NCI-H748 treated with DMSO at 0.1 percent for 48 hours (cell line): ENCODE results near the gene BNC2.

ENCODE experiments used
- DNase-seq: peaks from one replicate; lab custom pipeline; 2025; lab: John Stamatoyannopoulos, UW

Gene BNC2

GRCh38 chr9:16413509-16414016 is 456.9 kb downstream of the BNC2 start:
- DNase-seq = no peak

GRCh38 chr9:16412740-16413139 is 457.7 kb downstream of the BNC2 start:
- no peak for DNase-seq

- DNase-seq = no peak
Measured at GRCh38 chr9:16411311-16411710, 459.2 kb downstream of the BNC2 start.

- DNase-seq = no peak
Measured at GRCh38 chr9:16410601-16411280, 459.7 kb downstream of the BNC2 start.

GRCh38 chr9:16407617-16408016 is 462.9 kb downstream of the BNC2 start:
- no peak for DNase-seq

- no peak for DNase-seq
Measured at GRCh38 chr9:16406526-16407225, 463.8 kb downstream of the BNC2 start.

- DNase-seq = no peak
Measured at GRCh38 chr9:16405421-16405820, 465.0 kb downstream of the BNC2 start.

- DNase-seq = no peak
Measured at GRCh38 chr9:16401701-16402100, 468.8 kb downstream of the BNC2 start.

- DNase-seq = no peak
Measured at GRCh38 chr9:16398691-16399090, 471.8 kb downstream of the BNC2 start.

GRCh38 chr9:16396389-16396788 is 474.1 kb downstream of the BNC2 start:
- DNase-seq = no peak

- no peak for DNase-seq
Measured at GRCh38 chr9:16391369-16391768, 479.1 kb downstream of the BNC2 start.

GRCh38 chr9:16387382-16387781 is 483.1 kb downstream of the BNC2 start:
- DNase-seq = no peak

- no peak for DNase-seq
Measured at GRCh38 chr9:16386827-16387077, 483.7 kb downstream of the BNC2 start.

GRCh38 chr9:16386007-16386826 is 484.3 kb downstream of the BNC2 start:
- no peak for DNase-seq

- no peak for DNase-seq
Measured at GRCh38 chr9:16385590-16385989, 484.9 kb downstream of the BNC2 start.

GRCh38 chr9:16384993-16385392 is 485.5 kb downstream of the BNC2 start:
- DNase-seq = no peak

- no peak for DNase-seq
Measured at GRCh38 chr9:16377311-16377710, 493.2 kb downstream of the BNC2 start.

GRCh38 chr9:16371306-16371705 is 499.2 kb downstream of the BNC2 start:
- DNase-seq = no peak

GRCh38 chr9:16370647-16371046 is 499.8 kb downstream of the BNC2 start:
- DNase-seq = no peak

GRCh38 chr9:16369427-16369826 is 501.0 kb downstream of the BNC2 start:
- peak; percentile 36 for DNase-seq

- peak; percentile 96 for DNase-seq
Measured at GRCh38 chr9:16368237-16369087, 502.0 kb downstream of the BNC2 start.

- no peak for DNase-seq
Measured at GRCh38 chr9:16367605-16368231, 502.8 kb downstream of the BNC2 start.
